CD4-positive, alpha-beta memory T cell (primary cell): ENCODE measurements around the gene IFIT2. TPM values are rescaled to one million over a fixed set of nuclear protein-coding genes. Genes with fewer than 3 reads are reported as not detected.

Source experiments
- CTCF ChIA-PET: fragments of 350-600 bp; sonication (Branson Sonifier 250); formaldehyde crosslinking; loops from one replicate; lab custom pipeline; 2021; ENCODE audit warnings: inconsistent platforms; ENCODE audit not compliant: partially characterized antibody; lab: Charles Lee
- POLR2A ChIA-PET: fragments of 350-600 bp; sonication (Branson Sonifier 250); formaldehyde crosslinking; loops from one replicate; lab custom pipeline; 2021; ENCODE audit not compliant: partially characterized antibody; lab: Charles Lee
- DNase-seq, 5 donors: peaks; one replicate each; pipeline versions ENCODE4 v3.0.0 to v3.0.0-alpha.2; 2020 to 2022; ENCODE audit warnings: mixed read lengths in 1 of 5
- H3K27ac ChIP-seq: one replicate; pipeline ENCODE4 v1.7.0; 2013; ENCODE audit warnings: low read depth, low read length
- H3K27me3 ChIP-seq: 2 replicates; pipeline ENCODE4 v1.7.0; 2013; ENCODE audit warnings: mild to moderate bottlenecking, low read length, moderate library complexity; ENCODE audit not compliant: insufficient read depth
- H3K36me3 ChIP-seq: 2 replicates; pipeline ENCODE4 v1.7.0; 2013; ENCODE audit warnings: mild to moderate bottlenecking, low read length, moderate library complexity; ENCODE audit not compliant: insufficient read depth
- H3K4me1 ChIP-seq: 2 replicates; pipeline ENCODE4 v1.7.0; 2013; ENCODE audit warnings: mild to moderate bottlenecking, low read length, moderate library complexity; ENCODE audit not compliant: insufficient read depth
- H3K4me3 ChIP-seq, 2 donors: one replicate each; pipeline ENCODE4 v1.7.0; 2013; ENCODE audit warnings: low read length in 2 of 2, mild to moderate bottlenecking in 1 of 2
- H3K9me3 ChIP-seq, 2 donors: one replicate each; pipeline ENCODE4 v1.7.0; 2013; ENCODE audit warnings: low read length in 2 of 2, control low read depth in 1 of 2; ENCODE audit not compliant: control insufficient read depth in 1 of 2
- H3K27ac Mint-ChIP-seq, 7 donors: one replicate each; pipeline ENCODE4 v1.8.0; 2020 to 2021; ENCODE audit warnings: mixed read lengths in 7 of 7, mild to moderate bottlenecking in 6 of 7, inconsistent platforms in 3 of 7, moderate library complexity in 3 of 7
- H3K27me3 Mint-ChIP-seq, 2 donors: one replicate each; pipeline ENCODE4 v1.8.0; 2020 to 2021; ENCODE audit warnings: mixed read lengths in 2 of 2
- H3K36me3 Mint-ChIP-seq, 2 donors: one replicate each; pipeline ENCODE4 v1.8.0; 2020 to 2021; ENCODE audit warnings: mixed read lengths in 2 of 2, inconsistent platforms in 1 of 2, mild to moderate bottlenecking in 1 of 2
- H3K4me1 Mint-ChIP-seq, 4 donors: one replicate each; pipeline ENCODE4 v1.8.0; 2020 to 2021; ENCODE audit warnings: mixed read lengths in 4 of 4, mild to moderate bottlenecking in 1 of 4
- H3K4me3 Mint-ChIP-seq, 8 donors: one replicate each; pipeline ENCODE4 v1.8.0; 2020 to 2021; ENCODE audit warnings: mixed read lengths in 8 of 8, mild to moderate bottlenecking in 7 of 8, moderate library complexity in 6 of 8, inconsistent platforms in 3 of 8
- H3K9me3 Mint-ChIP-seq, 8 donors: one replicate each; pipeline ENCODE4 v1.8.0; 2020 to 2021; ENCODE audit warnings: mixed read lengths in 8 of 8, mild to moderate bottlenecking in 5 of 8, inconsistent platforms in 3 of 8, moderate library complexity in 1 of 8
- intact Hi-C: fragments of 100-400 bp; cut with micrococcal nuclease; formaldehyde crosslinking; loops from one replicate; pipeline ENCODE4 v1.15.1; 2023
- polyA plus RNA-seq, 2 donors: library from polyadenylated mRNA; unstranded; fragments of 300-500 nt; fragmentation: Illumina TruSeq; gene quantifications; one replicate each; pipeline ENCODE4 v1.2.3, GENCODE V29; 2021
- total RNA-seq, 2 experiments: library from RNA; stranded (reverse); gene quantifications; one replicate each; pipeline ENCODE4 v1.2.3, GENCODE V29; 2021

Gene IFIT2
- total and polyA plus RNA-seq, 4 experiments from 2014 or later: 3.5 to 10.7 (median 9.8) TPM

DNA sequence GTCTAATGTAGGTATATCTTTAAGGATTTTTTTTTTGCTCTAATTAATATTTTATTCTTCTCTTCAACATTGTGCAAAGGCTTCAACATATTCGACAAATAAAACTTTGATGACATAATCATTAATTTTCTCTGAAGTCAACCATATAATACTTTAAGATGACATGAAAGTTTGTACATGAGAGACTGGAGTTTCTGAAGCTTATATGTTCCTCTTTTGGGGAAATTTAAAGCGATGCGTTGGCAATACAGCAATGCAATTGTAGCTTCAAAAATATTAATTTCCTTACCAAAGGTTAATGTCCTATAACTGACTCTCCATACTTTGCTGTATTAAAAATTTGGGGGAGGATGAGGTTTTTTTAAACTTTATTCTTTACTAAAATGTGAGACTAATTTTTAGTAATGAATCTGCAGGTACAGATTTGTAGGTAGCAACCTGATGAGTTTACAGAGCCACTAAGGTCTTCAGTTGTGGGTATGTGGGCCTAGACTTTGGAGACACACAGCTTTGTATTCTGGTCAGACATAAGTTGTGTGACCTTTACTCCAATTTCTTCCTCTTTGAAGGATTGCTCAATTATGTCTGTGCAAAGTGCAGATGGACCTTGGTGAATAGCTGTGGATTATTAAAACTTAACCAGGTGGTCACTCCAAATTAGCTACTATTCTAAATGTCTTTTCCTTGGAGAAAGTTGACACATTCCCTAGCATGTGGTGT, 32.3 kb upstream of the IFIT2 start:
- no peak overlapping the region for H3K4me3 Mint-ChIP-seq
- H3K4me1 ChIP-seq: no peaks in the 10 kb centered on the region
- H3K27ac ChIP-seq: no peak overlapping the region
- no peaks in the 10 kb centered on the region for H3K27me3 ChIP-seq
- ChIA-PET CTCF (interaction anchor here (1.3 kb wide), 1 partner anchor 100 kb away, joined by 4 read pairs; no protein-coding TSS in a partner anchor), POLR2A (no interaction called here)
- no peak overlapping the region for H3K27ac Mint-ChIP-seq
- DNase-seq: no peak
- H3K9me3 ChIP-seq: no peaks in the 10 kb centered on the region
- intact Hi-C loops: no loop called here
- H3K27me3 Mint-ChIP-seq: peaks cover 0 to 2% of the 10 kb centered on the region in 2 donors
- H3K36me3 Mint-ChIP-seq: no peaks in the 10 kb centered on the region
- no peaks in the 10 kb centered on the region for H3K4me1 Mint-ChIP-seq
- no peaks in the 10 kb centered on the region for H3K36me3 ChIP-seq
- peaks cover 0 to 3% (median 0%) of the 10 kb centered on the region in 8 donors for H3K9me3 Mint-ChIP-seq
- no peak overlapping the region for H3K4me3 ChIP-seq

DNA sequence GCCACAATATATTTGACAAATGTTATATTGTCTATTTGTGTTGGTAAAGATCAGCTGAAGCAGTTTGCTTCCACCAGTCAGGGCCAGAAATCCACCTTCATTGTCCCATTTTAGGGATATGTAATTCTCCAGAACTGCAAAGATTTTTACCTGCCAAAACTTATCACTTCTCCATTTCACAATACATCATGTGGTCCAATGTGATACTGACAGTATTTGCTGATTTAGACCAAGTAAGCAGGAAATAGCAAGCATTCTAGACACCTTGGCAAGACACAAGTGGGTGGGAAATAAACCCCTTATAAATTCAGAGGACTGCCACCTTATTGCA, 31.7 kb upstream of the IFIT2 start:
- ChIA-PET POLR2A (no interaction called here), CTCF (interaction anchor here (1.3 kb wide), 1 partner anchor 99 kb away, joined by 4 read pairs; no protein-coding TSS in a partner anchor)
- Histone ChIP-seq H3K36me3 (no peaks in the 10 kb centered on the region), H3K27ac (no peak overlapping the region), H3K27me3 (no peaks in the 10 kb centered on the region), H3K4me3 (no peak overlapping the region), H3K9me3 (no peaks in the 10 kb centered on the region), H3K4me1 (no peaks in the 10 kb centered on the region)
- H3K36me3 Mint-ChIP-seq: no peaks in the 10 kb centered on the region
- H3K4me1 Mint-ChIP-seq: no peaks in the 10 kb centered on the region
- H3K9me3 Mint-ChIP-seq: no peaks in the 10 kb centered on the region
- H3K4me3 Mint-ChIP-seq: no peak overlapping the region
- intact Hi-C loops: no loop called here
- no peak for DNase-seq
- H3K27me3 Mint-ChIP-seq: peaks cover 2% of the 10 kb centered on the region in 2 donors
- H3K27ac Mint-ChIP-seq: no peak overlapping the region

DNA sequence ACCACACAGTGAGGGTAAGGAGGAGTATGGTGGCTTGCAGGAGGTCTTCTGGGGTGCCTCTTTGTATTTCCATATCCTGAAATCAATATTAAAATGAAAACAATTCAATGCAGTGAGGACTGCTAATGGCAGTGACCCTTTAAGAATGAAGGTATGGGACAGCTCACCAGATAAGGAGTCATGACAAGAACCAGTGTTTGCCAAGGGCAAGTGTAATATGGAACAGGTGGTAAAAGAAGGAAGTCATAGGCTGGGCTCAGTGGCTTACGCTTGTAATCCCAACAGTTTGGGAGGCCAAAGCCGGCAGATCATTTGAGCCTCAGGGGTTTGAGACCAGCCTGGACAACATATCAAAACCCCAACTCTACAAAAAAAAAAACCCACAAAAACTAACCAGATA, 30.3 kb upstream of the IFIT2 start:
- Histone ChIP-seq H3K4me1 (no peaks in the 10 kb centered on the region), H3K9me3 (no peaks in the 10 kb centered on the region), H3K27ac (no peak overlapping the region), H3K27me3 (no peaks in the 10 kb centered on the region), H3K4me3 (no peak overlapping the region), H3K36me3 (no peaks in the 10 kb centered on the region)
- Mint-ChIP-seq H3K4me3 (no peak overlapping the region), H3K27me3 (peaks cover 2 to 3% of the 10 kb centered on the region in 2 donors), H3K4me1 (no peaks in the 10 kb centered on the region), H3K27ac (no peak overlapping the region), H3K36me3 (no peaks in the 10 kb centered on the region), H3K9me3 (no peaks in the 10 kb centered on the region)
- CTCF ChIA-PET: no interaction called here
- intact Hi-C loops: no loop called here
- DNase-seq: no peak
- POLR2A ChIA-PET: no interaction called here

DNA sequence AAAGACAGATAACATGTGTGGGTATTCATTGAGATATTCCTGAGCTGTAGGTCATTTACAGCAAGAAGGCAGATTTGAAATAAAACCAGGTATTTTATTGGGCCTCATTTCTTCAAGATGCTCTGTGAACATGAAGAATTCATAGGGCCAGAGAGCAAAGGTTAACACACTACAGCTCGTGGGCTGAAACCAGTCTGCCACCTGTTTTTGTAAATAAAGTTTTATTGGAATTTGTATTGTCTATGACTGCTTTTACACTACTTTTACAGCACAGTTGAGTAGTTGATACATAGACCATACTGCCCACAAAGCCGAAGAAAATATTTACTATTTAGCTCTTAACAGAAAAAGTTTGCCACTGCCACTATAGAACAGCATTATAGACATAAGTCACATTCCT, 28.2 kb upstream of the IFIT2 start:
- no peaks in the 10 kb centered on the region for H3K4me1 Mint-ChIP-seq
- Histone ChIP-seq H3K27me3 (no peaks in the 10 kb centered on the region), H3K9me3 (no peaks in the 10 kb centered on the region), H3K4me1 (no peaks in the 10 kb centered on the region), H3K4me3 (no peak overlapping the region), H3K27ac (no peak overlapping the region), H3K36me3 (no peaks in the 10 kb centered on the region)
- DNase-seq: no peak
- ChIA-PET POLR2A (no interaction called here), CTCF (interaction anchor here (0.6 to 1.3 kb wide), 3 partner anchors 11 to 185 kb away, joined by 3 read pairs; no protein-coding TSS in a partner anchor)
- no peak overlapping the region for H3K27ac Mint-ChIP-seq
- no peaks in the 10 kb centered on the region for H3K9me3 Mint-ChIP-seq
- no peaks in the 10 kb centered on the region for H3K36me3 Mint-ChIP-seq
- H3K4me3 Mint-ChIP-seq: no peak overlapping the region
- intact Hi-C loops: no loop called here
- peaks cover 2 to 3% of the 10 kb centered on the region in 2 donors for H3K27me3 Mint-ChIP-seq

DNA sequence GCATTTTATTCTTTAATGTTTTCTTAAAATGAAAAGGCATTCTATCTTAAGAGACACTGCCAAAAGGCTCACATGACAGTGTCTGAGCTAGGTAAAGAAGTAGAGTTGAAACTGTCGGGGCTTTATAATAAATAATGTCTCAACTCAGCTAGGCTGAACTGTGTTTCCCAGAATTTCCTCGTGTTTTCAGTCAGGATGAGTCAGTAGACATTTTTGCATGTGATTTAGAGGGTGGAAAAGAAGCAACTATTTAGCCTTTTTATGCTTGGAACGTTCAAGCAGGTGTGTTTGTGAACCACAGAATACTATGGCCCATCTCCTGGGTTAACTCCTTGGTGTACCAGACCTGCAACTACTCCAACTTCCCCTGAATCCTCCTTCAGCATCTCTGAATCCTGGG, 26.9 kb upstream of the IFIT2 start:
- Mint-ChIP-seq H3K4me3 (no peak overlapping the region), H3K36me3 (no peaks in the 10 kb centered on the region), H3K4me1 (peaks cover 0 to 3% (median 0%) of the 10 kb centered on the region in 4 donors), H3K27ac (no peak overlapping the region), H3K9me3 (no peaks in the 10 kb centered on the region), H3K27me3 (peaks cover 2 to 3% of the 10 kb centered on the region in 2 donors)
- no peak overlapping the region for H3K4me3 ChIP-seq
- H3K27ac ChIP-seq: no peak overlapping the region
- ChIA-PET CTCF (no interaction called here), POLR2A (no interaction called here)
- H3K9me3 ChIP-seq: no peaks in the 10 kb centered on the region
- H3K4me1 ChIP-seq: no peaks in the 10 kb centered on the region
- H3K27me3 ChIP-seq: no peaks in the 10 kb centered on the region
- intact Hi-C loops: no loop called here
- DNase-seq: no peak
- no peaks in the 10 kb centered on the region for H3K36me3 ChIP-seq

DNA sequence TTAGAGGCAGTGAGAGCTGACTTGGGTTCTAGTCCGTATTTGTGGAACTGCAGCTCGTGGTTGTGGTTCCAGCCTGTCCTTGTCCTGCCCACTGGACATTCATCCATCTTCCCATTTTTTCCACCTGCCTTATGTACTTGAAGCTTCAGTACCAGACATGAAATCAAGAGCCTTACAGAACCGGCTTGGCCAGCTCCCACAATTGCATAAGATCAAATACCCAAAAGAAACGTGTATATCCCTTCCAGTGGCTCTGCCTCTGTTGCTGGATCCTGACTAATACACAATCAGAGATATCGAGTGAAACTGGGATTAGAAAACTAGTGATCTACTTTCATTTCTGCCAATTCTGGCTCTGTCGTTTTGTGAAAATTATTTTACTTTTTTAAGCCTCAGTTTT, 26.5 kb upstream of the IFIT2 start:
- H3K27ac ChIP-seq: no peak overlapping the region
- H3K27me3 ChIP-seq: no peaks in the 10 kb centered on the region
- Mint-ChIP-seq H3K4me3 (no peak overlapping the region), H3K27ac (no peak overlapping the region), H3K36me3 (no peaks in the 10 kb centered on the region), H3K9me3 (no peaks in the 10 kb centered on the region), H3K4me1 (peaks cover 0 to 3% (median 0%) of the 10 kb centered on the region in 4 donors), H3K27me3 (peaks cover 2 to 3% of the 10 kb centered on the region in 2 donors)
- no peaks in the 10 kb centered on the region for H3K9me3 ChIP-seq
- CTCF ChIA-PET: no interaction called here
- DNase-seq: no peak
- H3K36me3 ChIP-seq: no peaks in the 10 kb centered on the region
- POLR2A ChIA-PET: no interaction called here
- no peak overlapping the region for H3K4me3 ChIP-seq
- H3K4me1 ChIP-seq: no peaks in the 10 kb centered on the region
- intact Hi-C loops: no loop called here

DNA sequence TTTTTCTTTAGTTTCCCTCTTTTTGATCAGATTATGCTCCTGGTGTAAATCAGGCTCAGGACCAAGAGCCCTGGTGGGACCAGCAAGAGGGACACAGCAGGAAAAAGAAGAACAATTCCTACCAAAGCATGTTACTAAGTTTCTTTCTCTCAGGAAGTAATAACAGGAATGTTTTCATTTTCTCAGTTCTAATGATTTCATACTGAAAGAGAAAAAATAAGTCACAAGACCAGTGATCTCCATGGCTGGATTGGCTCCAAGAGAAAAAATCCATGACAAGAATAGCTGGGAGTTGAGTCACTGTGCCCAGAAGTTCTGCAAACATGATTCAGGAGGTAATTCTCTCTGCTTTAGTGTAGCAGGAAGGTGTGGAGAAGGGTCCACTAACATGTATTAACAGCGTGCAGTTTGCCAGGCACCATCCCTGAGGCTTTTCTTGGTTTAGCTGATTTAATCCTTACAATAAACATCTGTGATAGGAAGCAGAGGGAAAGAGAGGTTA, 23.8 kb upstream of the IFIT2 start:
- Histone ChIP-seq H3K27ac (no peak overlapping the region), H3K27me3 (no peaks in the 10 kb centered on the region), H3K9me3 (no peaks in the 10 kb centered on the region), H3K4me3 (no peak overlapping the region), H3K36me3 (no peaks in the 10 kb centered on the region), H3K4me1 (no peaks in the 10 kb centered on the region)
- no peak overlapping the region for H3K27ac Mint-ChIP-seq
- no peaks in the 10 kb centered on the region for H3K36me3 Mint-ChIP-seq
- CTCF ChIA-PET: no interaction called here
- H3K4me1 Mint-ChIP-seq: peaks cover 0 to 3% (median 0%) of the 10 kb centered on the region in 4 donors
- intact Hi-C loops: no loop called here
- peaks cover 2% of the 10 kb centered on the region in 2 donors for H3K27me3 Mint-ChIP-seq
- H3K9me3 Mint-ChIP-seq: no peaks in the 10 kb centered on the region
- no peak for DNase-seq
- no peak overlapping the region for H3K4me3 Mint-ChIP-seq
- POLR2A ChIA-PET: no interaction called here
